Kidney (tissue), 14 donors: Measurements from ENCODE around the gene ACER2. TPM values are rescaled to one million over a fixed set of nuclear protein-coding genes. Genes with fewer than 3 reads are reported as not detected.

Experiments
- DNase-seq, 5 donors: peaks; one replicate each; pipeline ENCODE4 v3.0.0-alpha.2; 2013 to 2020
- FAIRE-seq: peaks from 2 replicates; lab custom pipeline; 2012; peaks lifted over from hg19 to GRCh38; lab: Jason Lieb, UNC
- H3K27ac ChIP-seq, 2 donors: one replicate each; pipeline ENCODE4 v1.7.0; 2013; ENCODE audit warnings: low read depth in 2 of 2, low read length in 2 of 2, inconsistent platforms in 1 of 2
- H3K27me3 ChIP-seq: one replicate; pipeline ENCODE4 v1.7.1; 2013; ENCODE audit warnings: low read length, inconsistent platforms; ENCODE audit not compliant: control insufficient read depth, insufficient read depth
- H3K36me3 ChIP-seq, 3 donors: one replicate each; pipeline versions ENCODE4 v1.7.0 to v1.7.1; 2013; ENCODE audit warnings: low read length in 3 of 3, control low read depth in 1 of 3, inconsistent platforms in 1 of 3; ENCODE audit not compliant: insufficient read depth in 3 of 3, control insufficient read depth in 2 of 3
- H3K4me1 ChIP-seq, 3 donors: one replicate each; pipeline versions ENCODE4 v1.7.0 to v1.7.1; 2013; ENCODE audit warnings: low read length in 3 of 3, inconsistent platforms in 1 of 3, low read depth in 1 of 3; ENCODE audit not compliant: control insufficient read depth in 2 of 3, insufficient read depth in 2 of 3
- H3K4me3 ChIP-seq, 3 donors: one replicate each; pipeline versions ENCODE4 v1.7.0 to v1.8.1; 2013; ENCODE audit warnings: low read length in 3 of 3, control low read depth in 1 of 3, inconsistent platforms in 1 of 3
- H3K9ac ChIP-seq, 3 donors: one replicate each; pipeline versions ENCODE4 v1.7.0 to v1.7.1; 2013; ENCODE audit warnings: low read length in 3 of 3, control low read depth in 1 of 3, inconsistent platforms in 1 of 3
- H3K9me3 ChIP-seq, 3 donors: one replicate each; pipeline versions ENCODE4 v1.7.0 to v1.7.1; 2013; ENCODE audit warnings: low read length in 3 of 3, control low read depth in 1 of 3, inconsistent platforms in 1 of 3; ENCODE audit not compliant: control insufficient read depth in 2 of 3, insufficient read depth in 1 of 3
- intact Hi-C: fragments of 100-400 bp; cut with DNase I; formaldehyde crosslinking; loops from one replicate; pipeline ENCODE4 v1.11.1; 2022
- polyA plus RNA-seq: library from polyadenylated mRNA; stranded (reverse); fragments of 350-450 nt; fragmentation: Illumina TruSeq; extraction: RNeasy Lipid Tissue Mini Kit (QIAGEN cat#74804); gene quantifications from one replicate; pipeline ENCODE4 v1.2.3, GENCODE V29; 2014; ENCODE audit warnings: low read depth, low replicate concordance; ENCODE audit not compliant: insufficient read depth
- total RNA-seq: library from RNA; stranded (reverse); fragmentation: NEBNext Ultra II Directional; extraction: Animal tissue kit (Norgen Biotek cat#: 25700); gene quantifications from one replicate; pipeline ENCODE4 v1.2.1, GENCODE V29; 2021
- TF ChIP-seq, protein P1 (sequence below): IDR thresholded peaks from 3 replicates; pipeline ENCODE4 v1.5.1; 2012; ENCODE audit warnings: mild to moderate bottlenecking, moderate library complexity, borderline replicate concordance; ENCODE audit not compliant: insufficient read depth; ENCODE audit errors: extremely low read depth
- donor health status: control.
- donor health status: control.
- donor health status: control.
- donor health status: control.
- donor health status: control.
- donor health status: DM: yes; HTN: yes; CAD: no.
- donor health status: Normal renal cell carcinoma (clear cell type).

ACER2 gene
- total and polyA plus RNA-seq, 2 donors from 2014 or later, result 0.28 to 4.2 TPM

DNA sequence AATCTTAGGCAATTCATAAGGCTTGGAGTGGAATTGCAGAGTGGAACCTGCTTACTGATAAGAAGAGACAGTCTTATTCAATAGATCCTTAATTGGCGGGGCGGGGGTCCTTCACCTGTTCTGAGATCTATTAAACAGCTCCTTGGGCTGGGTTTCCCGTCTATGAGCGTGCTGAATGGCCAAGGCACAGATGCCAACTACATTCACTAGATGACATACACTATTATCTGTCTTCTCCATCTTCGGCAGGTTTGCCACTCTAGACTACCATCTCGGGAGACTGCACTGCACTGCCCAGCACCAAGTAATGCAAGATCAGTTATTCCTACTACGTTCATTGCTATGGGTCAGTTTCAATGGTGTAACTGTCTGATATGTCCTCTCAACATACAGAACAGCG is 81.5 kb downstream of the ACER2 start:
- no peaks in the 10 kb centered on the region for H3K27me3 ChIP-seq
- DNase-seq, result no peak
- no peak overlapping the region for H3K4me3 ChIP-seq
- no peak overlapping the region for H3K9ac ChIP-seq
- intact Hi-C loops, result no loop called here
- TF ChIP-seq, protein P1, sequence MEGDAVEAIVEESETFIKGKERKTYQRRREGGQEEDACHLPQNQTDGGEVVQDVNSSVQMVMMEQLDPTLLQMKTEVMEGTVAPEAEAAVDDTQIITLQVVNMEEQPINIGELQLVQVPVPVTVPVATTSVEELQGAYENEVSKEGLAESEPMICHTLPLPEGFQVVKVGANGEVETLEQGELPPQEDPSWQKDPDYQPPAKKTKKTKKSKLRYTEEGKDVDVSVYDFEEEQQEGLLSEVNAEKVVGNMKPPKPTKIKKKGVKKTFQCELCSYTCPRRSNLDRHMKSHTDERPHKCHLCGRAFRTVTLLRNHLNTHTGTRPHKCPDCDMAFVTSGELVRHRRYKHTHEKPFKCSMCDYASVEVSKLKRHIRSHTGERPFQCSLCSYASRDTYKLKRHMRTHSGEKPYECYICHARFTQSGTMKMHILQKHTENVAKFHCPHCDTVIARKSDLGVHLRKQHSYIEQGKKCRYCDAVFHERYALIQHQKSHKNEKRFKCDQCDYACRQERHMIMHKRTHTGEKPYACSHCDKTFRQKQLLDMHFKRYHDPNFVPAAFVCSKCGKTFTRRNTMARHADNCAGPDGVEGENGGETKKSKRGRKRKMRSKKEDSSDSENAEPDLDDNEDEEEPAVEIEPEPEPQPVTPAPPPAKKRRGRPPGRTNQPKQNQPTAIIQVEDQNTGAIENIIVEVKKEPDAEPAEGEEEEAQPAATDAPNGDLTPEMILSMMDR, result no peak
- no peaks in the 10 kb centered on the region for H3K9me3 ChIP-seq
- H3K4me1 ChIP-seq, result peaks cover 0 to 3% (median 0%) of the 10 kb centered on the region in 3 donors
- no peaks in the 10 kb centered on the region for H3K36me3 ChIP-seq
- no peak overlapping the region for H3K27ac ChIP-seq
- no peak for FAIRE-seq

DNA sequence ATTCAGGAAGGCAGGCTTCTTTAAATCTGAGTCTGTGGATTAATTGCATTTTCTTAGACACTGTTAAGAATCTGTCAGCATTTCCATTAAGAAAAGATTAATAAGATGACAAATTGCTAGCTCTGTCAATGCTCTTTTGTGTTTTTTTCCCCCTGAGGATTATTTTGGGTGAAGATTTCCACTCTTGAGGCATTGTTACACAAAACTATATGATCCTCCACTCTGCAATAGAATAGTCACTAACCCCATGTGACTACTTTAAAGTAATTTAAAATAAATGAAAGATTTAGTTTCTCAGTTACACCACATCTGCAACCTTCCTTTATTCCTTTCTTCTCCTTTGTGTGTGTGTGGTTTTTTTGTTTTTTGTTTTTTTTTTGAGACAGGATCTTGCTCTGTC is 82.0 kb downstream of the ACER2 start:
- DNase-seq (no peak), FAIRE-seq (no peak)
- no peaks in the 10 kb centered on the region for H3K9me3 ChIP-seq
- no peaks in the 10 kb centered on the region for H3K27me3 ChIP-seq
- TF ChIP-seq, protein P1, result no peak
- peaks cover 0 to 3% (median 0%) of the 10 kb centered on the region in 3 donors for H3K4me1 ChIP-seq
- intact Hi-C loops, result no loop called here
- no peak overlapping the region for H3K4me3 ChIP-seq
- H3K9ac ChIP-seq, result no peak overlapping the region
- no peak overlapping the region for H3K27ac ChIP-seq
- H3K36me3 ChIP-seq, result no peaks in the 10 kb centered on the region

DNA sequence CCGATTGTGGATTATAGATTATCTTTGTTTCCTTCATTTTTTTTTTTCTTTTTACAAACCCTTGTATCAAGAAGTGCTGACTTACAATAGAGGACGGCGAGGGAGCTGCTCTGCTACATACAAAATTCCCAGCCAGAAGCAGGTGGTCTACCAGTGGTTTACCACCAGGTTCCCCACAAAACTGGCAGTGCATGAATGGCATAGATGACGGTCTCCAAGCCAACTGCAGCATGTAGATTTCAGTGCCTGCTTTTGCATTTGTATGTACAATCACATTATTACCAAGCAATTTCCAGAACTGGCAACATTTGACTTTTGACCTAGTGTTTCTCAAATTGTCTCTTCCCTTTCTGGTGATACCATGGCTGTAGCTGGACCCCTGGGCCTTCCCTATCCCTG is 84.0 kb downstream of the ACER2 start:
- H3K4me1 ChIP-seq, result peaks cover 0 to 3% (median 0%) of the 10 kb centered on the region in 3 donors
- no peak overlapping the region for H3K4me3 ChIP-seq
- FAIRE-seq (no peak), DNase-seq (no peak)
- H3K27me3 ChIP-seq, result no peaks in the 10 kb centered on the region
- H3K27ac ChIP-seq, result no peak overlapping the region
- intact Hi-C loops, result no loop called here
- H3K9me3 ChIP-seq, result no peaks in the 10 kb centered on the region
- H3K9ac ChIP-seq, result no peak overlapping the region
- H3K36me3 ChIP-seq, result no peaks in the 10 kb centered on the region
- TF ChIP-seq, protein P1, result no peak
